ENCODE data around the gene WDR82.

GRCh38 chr3:52277071-52277964 lies 1.1 kb downstream of the WDR82 start:
- TF ChIP-seq GATA3 (IDR thresholded peaks at IDR 0.05; ENCODE audit: low read depth, low read length) (no peak), GATA2 (IDR thresholded peaks at IDR 0.05; ENCODE audit: low read depth, low read length) (no peak)

Data from SH-SY5Y (cell line).